HG02852 (cell line): ENCODE measurements around the gene ATP6V0A1.
"Not testable (repeated sequence)": the region's sequence is repeated elsewhere in the genome, so short reads cannot be mapped to it uniquely, and the experiment has no call there.

Experiments used
- ATAC-seq: cut with Tn5 transposase; IDR thresholded peaks from one replicate; pipeline ENCODE4 v1.9.1; 2021; ENCODE audit warnings: mild to moderate bottlenecking, moderate library complexity; ENCODE audit not compliant: unreplicated experiment

Gene ATP6V0A1

GRCh38 chr17:42475121-42475520 lies 16.4 kb downstream of the ATP6V0A1 start:
- no peak for ATAC-seq

- ATAC-seq = no peak
These were observed 17.2 kb downstream of the ATP6V0A1 start for GRCh38 chr17:42475835-42476234.

GRCh38 chr17:42476411-42476810 lies 17.7 kb downstream of the ATP6V0A1 start:
- no peak for ATAC-seq

GRCh38 chr17:42477173-42477572 lies 18.5 kb downstream of the ATP6V0A1 start:
- ATAC-seq = no peak

GRCh38 chr17:42477824-42478223 lies 19.1 kb downstream of the ATP6V0A1 start:
- ATAC-seq = not testable (repeated sequence)

GRCh38 chr17:42484304-42484703 lies 25.6 kb downstream of the ATP6V0A1 start:
- no peak for ATAC-seq

- ATAC-seq = no peak
These were observed 27.0 kb downstream of the ATP6V0A1 start for GRCh38 chr17:42485680-42486079.

- no peak for ATAC-seq
These were observed 29.4 kb downstream of the ATP6V0A1 start for GRCh38 chr17:42488032-42488431.

- ATAC-seq = no peak
These were observed 34.6 kb downstream of the ATP6V0A1 start for GRCh38 chr17:42493319-42493718.

GRCh38 chr17:42494673-42495072 lies 36.0 kb downstream of the ATP6V0A1 start:
- ATAC-seq = no peak

- no peak for ATAC-seq
These were observed 40.1 kb downstream of the ATP6V0A1 start for GRCh38 chr17:42498828-42499227.

- no peak for ATAC-seq
These were observed 43.4 kb downstream of the ATP6V0A1 start for GRCh38 chr17:42502091-42502490.

GRCh38 chr17:42502926-42503325 lies 44.2 kb downstream of the ATP6V0A1 start:
- ATAC-seq = no peak

GRCh38 chr17:42507671-42508070 lies 49.0 kb downstream of the ATP6V0A1 start:
- no peak for ATAC-seq

GRCh38 chr17:42508426-42509165 lies 49.9 kb downstream of the ATP6V0A1 start:
- ATAC-seq = no peak

GRCh38 chr17:42509409-42509808 lies 50.7 kb downstream of the ATP6V0A1 start:
- ATAC-seq = no peak

- ATAC-seq = no peak
These were observed 51.2 kb downstream of the ATP6V0A1 start for GRCh38 chr17:42509841-42510240.

GRCh38 chr17:42512246-42512645 lies 53.6 kb downstream of the ATP6V0A1 start:
- no peak for ATAC-seq

- ATAC-seq = no peak
These were observed 54.1 kb downstream of the ATP6V0A1 start for GRCh38 chr17:42512733-42513251.

- ATAC-seq = no peak
These were observed 55.0 kb downstream of the ATP6V0A1 start for GRCh38 chr17:42513686-42514085.

GRCh38 chr17:42514279-42514678 lies 55.6 kb downstream of the ATP6V0A1 start:
- ATAC-seq = no peak

- ATAC-seq = no peak
These were observed 56.2 kb downstream of the ATP6V0A1 start for GRCh38 chr17:42514867-42515266.

- ATAC-seq = no peak
These were observed 58.8 kb downstream of the ATP6V0A1 start for GRCh38 chr17:42517516-42517915.
